ENCODE results near the gene SPATA2L.
"Not testable (repeated sequence)": the region's sequence is repeated elsewhere in the genome, so short reads cannot be mapped to it uniquely, and the experiment has no call there.

SPATA2L gene

GRCh38 chr16:89689142-89689541, 12.4 kb downstream of the SPATA2L start:
- DNase-seq = no peak

GRCh38 chr16:89688395-89688794, 13.1 kb downstream of the SPATA2L start:
- DNase-seq = no peak

GRCh38 chr16:89687092-89687940, 14.2 kb downstream of the SPATA2L start:
- DNase-seq = no peak

- DNase-seq = peak; percentile 71 to 76 (median 76)
Observed at GRCh38 chr16:89686520-89687091, 14.9 kb downstream of the SPATA2L start, which contains the start of gene CDK10. Gene CDK10 (plus strand): TSS chr16:89686689. CDS start chr16:89686711, 22 bp downstream.

GRCh38 chr16:89685916-89686315, 15.6 kb downstream of the SPATA2L start:
- DNase-seq = no peak

GRCh38 chr16:89678258-89678657, 23.2 kb downstream of the SPATA2L start:
- no peak for DNase-seq

- DNase-seq = no peak
Observed at GRCh38 chr16:89672177-89672941, 29.1 kb downstream of the SPATA2L start.

- DNase-seq = not testable (repeated sequence)
Observed at GRCh38 chr16:89671565-89671964, 29.9 kb downstream of the SPATA2L start.

GRCh38 chr16:89670496-89671431, 30.7 kb downstream of the SPATA2L start:
- no peak for DNase-seq

- DNase-seq = no peak
Observed at GRCh38 chr16:89669755-89670154, 31.8 kb downstream of the SPATA2L start.

GRCh38 chr16:89668790-89669158, 32.7 kb downstream of the SPATA2L start:
- no peak for DNase-seq

- no peak for DNase-seq
Observed at GRCh38 chr16:89667633-89668032, 33.9 kb downstream of the SPATA2L start.

- not testable (repeated sequence) for DNase-seq
Observed at GRCh38 chr16:89667000-89667399, 34.5 kb downstream of the SPATA2L start.

- not testable (repeated sequence) for DNase-seq
Observed at GRCh38 chr16:89664238-89664637, 37.3 kb downstream of the SPATA2L start.

GRCh38 chr16:89661215-89661614, 40.3 kb downstream of the SPATA2L start:
- no peak for DNase-seq

- no peak for DNase-seq
Observed at GRCh38 chr16:89660146-89660545, 41.4 kb downstream of the SPATA2L start.

GRCh38 chr16:89658221-89658879, 43.2 kb downstream of the SPATA2L start:
- no peak for DNase-seq

GRCh38 chr16:89657442-89658220, 43.9 kb downstream of the SPATA2L start, which contains the start of the genes CHMP1A and SPATA33:
Gene CHMP1A (minus strand): TSS chr16:89657708. CDS start chr16:89657588, 120 bp downstream.
Gene SPATA33 (plus strand): TSS chr16:89657836. CDS start chr16:89657912, 76 bp downstream.
- DNase-seq = peak; percentile 86 to 90 (median 88)

- DNase-seq = no peak
Observed at GRCh38 chr16:89656435-89657121, 44.9 kb downstream of the SPATA2L start.

GRCh38 chr16:89655062-89655643, 46.4 kb downstream of the SPATA2L start:
- no peak for DNase-seq
